GM12892 (cell line): ENCODE results near the gene HPD.

Experiments
- POLR2A ChIP-seq: IDR thresholded peaks from 2 replicates; pipeline ENCODE4 v1.6.1; 2011; ENCODE audit warnings: low read depth, low read length, control low read depth
- POLR2AphosphoS5 ChIP-seq: IDR thresholded peaks from 2 replicates; pipeline ENCODE4 v1.6.1; 2011; ENCODE audit warnings: low read depth, low read length, control low read depth

- TF ChIP-seq POLR2A (no peak), POLR2AphosphoS5 (no peak)
Observed at GRCh38 chr12:121811434-121812319, 47.0 kb downstream of the HPD start.
